ENCODE data around the gene RAB11FIP5. TPM values are rescaled to one million over a fixed set of nuclear protein-coding genes. Genes with fewer than 3 reads are reported as not detected.

The RAB11FIP5 gene
- total RNA-seq, 1 donor from 2014 or later: 21.8 TPM

DNA sequence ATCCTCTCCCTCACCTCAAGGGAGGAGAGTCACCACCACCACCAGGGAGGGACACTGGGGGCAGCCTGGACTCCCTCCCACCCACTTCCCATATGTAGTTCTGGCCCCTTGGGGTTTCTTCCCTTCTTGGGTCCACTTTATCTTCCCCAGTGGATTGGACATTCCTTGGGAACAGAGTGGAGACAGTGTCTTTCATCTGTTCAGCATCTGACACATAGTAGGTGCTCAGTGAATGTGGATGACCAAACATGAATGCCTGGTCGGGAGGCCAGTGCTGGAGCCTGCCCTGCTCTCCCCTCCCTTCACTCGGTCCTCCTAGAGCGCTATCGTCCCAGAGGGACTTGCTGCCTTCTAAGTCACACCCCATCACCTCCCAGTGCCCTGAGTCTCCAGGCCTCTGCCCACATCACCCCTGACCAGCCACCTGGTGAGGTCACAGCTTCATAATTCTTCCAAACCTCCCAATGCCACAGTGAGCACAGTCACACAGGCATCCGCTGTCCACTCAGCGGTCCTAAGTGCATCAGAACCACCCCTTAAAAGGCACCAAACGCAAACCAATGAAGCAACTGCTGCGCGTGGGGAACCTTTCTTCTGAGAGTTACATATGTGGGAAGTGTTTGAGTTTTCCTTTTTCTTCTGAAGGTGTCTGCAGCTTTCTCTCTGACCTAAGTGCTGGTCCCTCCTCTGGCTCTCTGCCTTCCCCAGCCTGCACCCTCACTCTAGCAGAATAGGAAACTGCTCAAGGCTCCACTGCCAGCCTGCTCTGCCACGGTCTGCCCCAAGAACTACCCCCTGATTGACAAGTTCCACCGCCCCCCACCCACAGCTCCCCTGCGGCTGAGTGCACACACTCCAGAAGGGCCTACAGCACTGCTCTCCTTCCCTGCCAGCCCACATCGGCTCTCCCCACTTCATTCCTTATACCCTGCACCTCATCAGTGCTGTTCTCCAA, 34.0 kb downstream of the RAB11FIP5 start:
- H3K4me3 ChIP-seq: no peak overlapping the region
- H3K27ac ChIP-seq (replicated peaks): no peak overlapping the region
- H3K9me3 ChIP-seq (replicated peaks): no peaks in the 10 kb centered on the region
- no peak for DNase-seq
- peaks cover 30% of the 10 kb centered on the region for H3K36me3 ChIP-seq
- no peaks in the 10 kb centered on the region for H3K27me3 ChIP-seq (ENCODE audit: low read depth)
- TF ChIP-seq, protein P1, sequence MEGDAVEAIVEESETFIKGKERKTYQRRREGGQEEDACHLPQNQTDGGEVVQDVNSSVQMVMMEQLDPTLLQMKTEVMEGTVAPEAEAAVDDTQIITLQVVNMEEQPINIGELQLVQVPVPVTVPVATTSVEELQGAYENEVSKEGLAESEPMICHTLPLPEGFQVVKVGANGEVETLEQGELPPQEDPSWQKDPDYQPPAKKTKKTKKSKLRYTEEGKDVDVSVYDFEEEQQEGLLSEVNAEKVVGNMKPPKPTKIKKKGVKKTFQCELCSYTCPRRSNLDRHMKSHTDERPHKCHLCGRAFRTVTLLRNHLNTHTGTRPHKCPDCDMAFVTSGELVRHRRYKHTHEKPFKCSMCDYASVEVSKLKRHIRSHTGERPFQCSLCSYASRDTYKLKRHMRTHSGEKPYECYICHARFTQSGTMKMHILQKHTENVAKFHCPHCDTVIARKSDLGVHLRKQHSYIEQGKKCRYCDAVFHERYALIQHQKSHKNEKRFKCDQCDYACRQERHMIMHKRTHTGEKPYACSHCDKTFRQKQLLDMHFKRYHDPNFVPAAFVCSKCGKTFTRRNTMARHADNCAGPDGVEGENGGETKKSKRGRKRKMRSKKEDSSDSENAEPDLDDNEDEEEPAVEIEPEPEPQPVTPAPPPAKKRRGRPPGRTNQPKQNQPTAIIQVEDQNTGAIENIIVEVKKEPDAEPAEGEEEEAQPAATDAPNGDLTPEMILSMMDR (IDR thresholded peaks at IDR 0.05; ENCODE audit: borderline replicate concordance): no peak
- H3K4me1 ChIP-seq: peaks cover 5% of the 10 kb centered on the region
- intact Hi-C loops (cut with micrococcal nuclease): no loop called here

DNA sequence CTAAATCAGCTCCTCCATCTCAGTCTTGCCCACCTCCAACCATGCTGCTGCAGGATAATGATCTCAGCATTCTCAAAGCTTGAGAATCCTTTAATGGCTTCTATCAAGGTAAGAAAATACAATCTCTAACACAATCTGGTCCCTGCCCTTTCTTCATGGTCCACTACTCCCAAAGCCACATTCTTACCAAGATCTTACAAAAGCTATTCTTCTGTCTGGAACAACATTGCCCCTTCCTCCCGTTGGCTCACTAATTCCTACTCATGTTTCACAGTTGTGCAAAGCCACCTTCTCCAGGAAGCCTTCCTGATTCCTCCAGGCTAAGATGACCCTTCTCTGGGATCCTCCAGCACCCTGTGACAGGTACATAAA, 35.3 kb downstream of the RAB11FIP5 start:
- H3K4me3 ChIP-seq: no peak overlapping the region
- no peak for DNase-seq
- H3K36me3 ChIP-seq: peaks cover 30% of the 10 kb centered on the region
- no peaks in the 10 kb centered on the region for H3K9me3 ChIP-seq (replicated peaks)
- peaks cover 9% of the 10 kb centered on the region for H3K4me1 ChIP-seq
- TF ChIP-seq, protein P1 (IDR thresholded peaks at IDR 0.05; ENCODE audit: borderline replicate concordance): no peak
- no peaks in the 10 kb centered on the region for H3K27me3 ChIP-seq (ENCODE audit: low read depth)
- intact Hi-C loops (cut with micrococcal nuclease): no loop called here
- no peak overlapping the region for H3K27ac ChIP-seq (replicated peaks)

DNA sequence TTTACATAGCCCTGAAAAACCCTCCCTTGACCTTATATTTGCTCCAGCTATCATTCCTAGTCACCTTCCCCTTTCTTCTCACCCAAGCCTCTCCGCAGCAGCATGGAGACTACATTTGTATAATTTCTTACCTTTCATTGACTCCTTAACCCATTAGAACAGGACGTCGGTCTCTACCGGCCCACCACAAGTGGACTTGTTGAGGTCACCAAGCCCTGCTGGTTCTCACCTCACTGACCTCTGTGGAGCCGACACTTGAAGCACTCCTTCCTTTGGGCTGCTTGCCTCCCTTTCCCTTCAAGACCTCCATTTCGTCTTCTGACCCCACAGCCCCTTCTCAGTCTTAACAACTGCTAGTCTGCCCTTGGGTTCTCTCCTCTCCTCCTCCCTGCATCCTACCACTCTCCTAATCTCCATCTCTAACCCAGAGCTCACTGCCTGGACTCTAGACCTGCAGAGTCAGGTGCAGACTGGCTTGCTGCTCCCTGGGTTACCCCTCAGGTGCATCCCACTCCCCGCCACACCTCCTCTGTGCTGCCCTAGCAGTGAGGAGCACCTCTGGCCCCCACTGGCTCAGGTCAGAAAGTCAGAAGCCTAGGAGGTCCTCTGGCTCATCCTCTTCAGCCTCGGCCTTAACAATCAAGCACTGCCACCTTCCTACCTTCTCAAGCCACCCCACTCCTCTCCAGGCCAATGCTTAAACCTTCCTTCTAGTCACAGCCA, 35.9 kb downstream of the RAB11FIP5 start:
- H3K27ac ChIP-seq (replicated peaks): no peak overlapping the region
- no peak overlapping the region for H3K4me3 ChIP-seq
- peaks cover 30% of the 10 kb centered on the region for H3K36me3 ChIP-seq
- intact Hi-C loops (cut with micrococcal nuclease): no loop called here
- TF ChIP-seq, protein P1 (IDR thresholded peaks at IDR 0.05; ENCODE audit: borderline replicate concordance): no peak
- no peaks in the 10 kb centered on the region for H3K9me3 ChIP-seq (replicated peaks)
- no peak for DNase-seq
- H3K4me1 ChIP-seq: peaks cover 14% of the 10 kb centered on the region
- H3K27me3 ChIP-seq (ENCODE audit: low read depth): no peaks in the 10 kb centered on the region

DNA sequence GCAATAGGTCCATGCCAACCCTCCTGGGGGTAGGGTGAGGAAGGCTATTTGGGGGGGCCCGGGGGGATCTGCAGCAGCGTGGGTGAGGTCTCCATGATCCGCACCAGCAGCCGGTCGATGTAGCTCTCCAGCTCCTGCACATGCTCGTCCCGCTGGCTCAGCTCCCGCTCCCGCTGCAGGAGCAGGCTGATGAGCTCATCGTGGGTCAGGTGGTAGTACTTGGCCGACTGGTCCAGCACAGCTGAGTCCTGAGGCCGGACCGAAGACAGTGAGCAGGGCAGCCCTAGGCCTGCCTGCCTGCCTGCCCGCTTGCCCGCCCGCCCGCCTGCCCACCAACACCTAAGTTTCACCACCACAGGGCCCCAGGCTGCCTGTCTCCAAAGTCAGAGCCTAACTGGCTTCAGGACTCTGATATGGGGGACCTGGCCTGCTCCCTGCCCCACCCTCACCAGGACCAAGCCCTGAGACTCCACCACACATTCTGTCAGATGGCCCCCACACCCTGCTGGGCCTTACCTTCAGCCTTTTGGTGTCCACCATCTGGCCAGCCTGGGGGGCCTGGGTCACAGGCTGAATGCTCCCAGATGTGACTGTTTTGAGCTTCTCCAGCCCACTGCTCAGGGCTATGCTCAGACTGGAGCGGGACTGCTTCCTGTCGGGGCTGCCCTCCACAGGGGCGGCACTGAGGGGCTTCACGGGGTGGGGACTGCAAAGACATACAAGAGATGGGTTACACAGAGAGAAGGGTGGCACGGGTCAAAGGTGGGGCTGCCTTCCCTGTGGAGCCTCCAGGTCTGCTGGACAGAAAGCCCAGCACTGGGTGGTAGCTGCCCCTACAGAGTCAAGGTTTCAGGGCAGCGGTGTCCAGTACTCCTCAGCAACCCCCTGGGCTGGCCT, 37.0 kb downstream of the RAB11FIP5 start:
- intact Hi-C loops (cut with micrococcal nuclease): no loop called here
- peaks cover 25% of the 10 kb centered on the region for H3K36me3 ChIP-seq
- no peaks in the 10 kb centered on the region for H3K27me3 ChIP-seq (ENCODE audit: low read depth)
- TF ChIP-seq, protein P1 (IDR thresholded peaks at IDR 0.05; ENCODE audit: borderline replicate concordance): no peak
- H3K4me3 ChIP-seq: no peak overlapping the region
- H3K4me1 ChIP-seq: peaks cover 20% of the 10 kb centered on the region
- peak overlapping the region; percentile 33 for H3K27ac ChIP-seq (replicated peaks)
- DNase-seq: peak; percentile 54
- no peaks in the 10 kb centered on the region for H3K9me3 ChIP-seq (replicated peaks)
